Calu3 (cell line): ENCODE measurements around the gene AGPAT4. TPM values are rescaled to one million over a fixed set of nuclear protein-coding genes. Genes with fewer than 3 reads are reported as not detected.

Experiments used
- BruUV-seq: library from RNA; stranded (reverse); fragments of 400-500 nt; replicated peaks from 2 replicates; lab custom pipeline; 2021; lab: Mats Ljungman, UMichigan
- CTCF ChIA-PET: fragments of 300-600 bp; sonication (Branson Sonifier 250); formaldehyde crosslinking; loops from one replicate; lab custom pipeline; 2022; ENCODE audit warnings: antibody characterized with exemption; lab: Charles Lee
- DNase-seq: peaks from one replicate; pipeline ENCODE4 v3.0.0; 2022
- H3K27ac Mint-ChIP-seq: one replicate; pipeline ENCODE4 v1.8.0; 2022; ENCODE audit warnings: mixed read lengths; ENCODE audit not compliant: unreplicated experiment
- H3K27me3 Mint-ChIP-seq: one replicate; pipeline ENCODE4 v1.8.0; 2022; ENCODE audit warnings: mixed read lengths; ENCODE audit not compliant: unreplicated experiment
- H3K36me3 Mint-ChIP-seq: one replicate; pipeline ENCODE4 v1.8.0; 2022; ENCODE audit warnings: mild to moderate bottlenecking, moderate library complexity, mixed read lengths; ENCODE audit not compliant: insufficient read depth, unreplicated experiment
- H3K4me1 Mint-ChIP-seq: one replicate; pipeline ENCODE4 v1.8.0; 2022; ENCODE audit warnings: mild to moderate bottlenecking, low read depth, mixed read lengths; ENCODE audit not compliant: unreplicated experiment
- H3K4me3 Mint-ChIP-seq: one replicate; pipeline ENCODE4 v1.8.0; 2022; ENCODE audit warnings: mild to moderate bottlenecking, low read depth, moderate library complexity, mixed read lengths; ENCODE audit not compliant: unreplicated experiment
- H3K9me3 Mint-ChIP-seq: one replicate; pipeline ENCODE4 v1.8.0; 2022; ENCODE audit warnings: low read depth, mixed read lengths; ENCODE audit not compliant: unreplicated experiment
- CTCF ChIP-seq: fragments of 200-600 bp; IDR thresholded peaks from one replicate; pipeline ENCODE4 v1.8.0; 2022; ENCODE audit warnings: antibody characterized with exemption; ENCODE audit not compliant: unreplicated experiment
- intact Hi-C: fragments of 100-400 bp; cut with micrococcal nuclease; formaldehyde crosslinking; loops from one replicate; pipeline ENCODE4 v1.10.0; 2022; ENCODE audit not compliant: unreplicated experiment
- total RNA-seq: library from RNA; stranded (reverse); gene quantifications from 2 replicates; pipeline ENCODE4 v1.2.3, GENCODE V29; 2022

Gene AGPAT4
- total RNA-seq, 1 experiment from 2014 or later = 11.3 TPM

- intact Hi-C loops = no loop called here
- no peak for TF ChIP-seq CTCF
- no TSS peak for BruUV-seq
- CTCF ChIA-PET = interaction anchor here (0.7 kb wide), 1 partner anchor 93 kb away, joined by 5 read pairs; no protein-coding TSS in a partner anchor
- Mint-ChIP-seq H3K4me3 (no peak overlapping the region), H3K27me3 (no peaks in the 10 kb centered on the region), H3K9me3 (peaks cover 6% of the 10 kb centered on the region), H3K27ac (no peak overlapping the region), H3K36me3 (no peaks in the 10 kb centered on the region), H3K4me1 (peaks cover 19% of the 10 kb centered on the region)
- no peak for DNase-seq
These were observed 7.2 kb upstream of the AGPAT4 start for GRCh38 chr6:161281092-161281491.

DNA sequence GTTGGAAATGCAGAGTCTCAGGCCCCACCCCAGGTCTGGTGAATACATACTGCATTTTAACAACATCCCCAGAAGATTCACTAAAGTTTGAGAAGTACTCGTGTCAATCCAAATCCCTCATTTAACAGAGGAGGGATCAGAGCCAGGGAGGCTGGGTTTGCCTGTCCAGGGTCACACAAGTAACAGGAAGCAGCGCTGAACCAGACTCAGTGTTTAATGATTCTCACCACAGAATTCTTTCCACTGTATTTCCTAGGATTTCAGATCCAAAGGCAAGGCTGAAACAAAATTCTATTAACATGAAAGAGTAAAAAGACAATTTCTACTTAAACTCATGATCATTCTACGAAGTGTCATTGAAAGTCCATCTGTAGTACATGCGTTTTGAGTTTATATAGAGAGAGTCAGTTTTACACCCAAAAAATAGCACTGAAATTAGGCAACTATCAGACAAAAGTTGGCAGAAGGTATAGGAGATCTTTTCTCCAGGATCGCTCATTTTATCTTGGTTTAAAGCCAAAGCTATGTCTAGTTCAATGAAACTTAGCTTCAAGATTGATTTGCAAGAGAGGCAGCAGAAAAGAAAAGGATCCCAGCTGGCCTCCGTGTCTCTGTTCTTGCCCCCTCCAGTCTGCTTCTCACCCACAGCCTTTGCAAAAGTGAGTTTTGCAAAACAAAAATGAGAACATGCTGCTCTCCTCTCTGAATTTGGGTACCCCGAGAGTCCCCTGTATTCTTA lies 6.0 kb upstream of the AGPAT4 start:
- Mint-ChIP-seq H3K36me3 (no peaks in the 10 kb centered on the region), H3K9me3 (peaks cover 6% of the 10 kb centered on the region), H3K4me3 (no peak overlapping the region), H3K4me1 (peaks cover 7% of the 10 kb centered on the region), H3K27me3 (no peaks in the 10 kb centered on the region), H3K27ac (no peak overlapping the region)
- no peak for TF ChIP-seq CTCF
- intact Hi-C loops = loop anchor here (10.0 kb wide), 2 partner anchors 125 to 285 kb away; partner anchors contain the start of gene MAP3K4
- BruUV-seq = no TSS peak
- no peak for DNase-seq
- CTCF ChIA-PET = no interaction called here

DNA sequence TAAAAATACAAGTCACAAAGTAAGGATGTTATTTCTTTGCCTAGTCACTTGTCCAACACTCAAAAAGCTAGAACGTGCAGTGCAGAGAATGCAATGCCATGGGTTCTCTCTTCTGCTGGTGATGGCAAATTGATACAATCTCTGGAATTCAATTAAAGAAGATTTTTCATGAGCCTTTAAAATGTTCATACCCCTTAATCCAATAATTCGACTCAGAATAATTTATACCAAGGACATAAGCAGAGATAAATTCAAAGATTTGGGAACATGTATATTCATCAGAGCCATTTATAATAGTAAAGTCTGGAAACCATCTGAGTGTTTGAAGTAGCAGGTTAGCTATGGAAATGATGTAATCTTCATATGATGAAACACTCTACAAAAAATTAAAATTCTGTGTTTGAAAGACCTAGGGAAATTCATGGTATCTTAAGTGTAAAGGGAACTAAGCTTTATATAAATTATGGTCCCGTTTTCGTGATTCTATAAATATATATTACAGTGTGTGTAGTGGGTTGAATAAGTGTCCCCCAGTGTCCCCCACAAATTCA lies 2.8 kb upstream of the AGPAT4 start:
- no TSS peak for BruUV-seq
- peaks cover 21% of the 10 kb centered on the region for H3K36me3 Mint-ChIP-seq
- no peaks in the 10 kb centered on the region for H3K27me3 Mint-ChIP-seq
- no peak overlapping the region for H3K4me3 Mint-ChIP-seq
- no peak for DNase-seq
- CTCF ChIA-PET = no interaction called here
- H3K4me1 Mint-ChIP-seq = peaks cover 3% of the 10 kb centered on the region
- H3K9me3 Mint-ChIP-seq = peaks cover 6% of the 10 kb centered on the region
- no peak overlapping the region for H3K27ac Mint-ChIP-seq
- no peak for TF ChIP-seq CTCF
- intact Hi-C loops = loop anchor here (10.0 kb wide), 2 partner anchors 122 to 282 kb away; partner anchors contain the start of gene MAP3K4

DNA sequence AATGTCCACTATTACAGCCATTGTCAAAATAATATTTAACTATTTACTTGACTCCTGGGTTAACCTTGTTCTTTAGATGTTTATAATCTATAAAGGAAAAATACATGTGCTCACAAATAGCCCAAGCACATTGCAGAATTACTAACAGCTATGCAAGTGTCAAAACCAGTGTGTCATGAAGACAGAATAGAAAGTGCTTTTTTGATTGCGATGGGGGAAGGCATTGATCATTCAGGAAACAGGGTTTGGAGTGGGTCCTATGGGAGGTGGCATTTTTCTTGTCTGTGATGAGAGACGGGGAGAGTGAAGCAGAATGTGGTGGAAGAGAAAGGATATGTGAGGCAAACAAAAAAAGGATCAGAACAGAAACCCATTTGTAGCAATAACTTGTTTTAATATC lies 1.0 kb upstream of the AGPAT4 start:
- no peak overlapping the region for H3K4me3 Mint-ChIP-seq
- intact Hi-C loops = loop anchor here (5.0 to 10.0 kb wide), 4 partner anchors 42 to 280 kb away; partner anchors contain the start of gene MAP3K4
- BruUV-seq = no TSS peak
- peaks cover 12% of the 10 kb centered on the region for H3K4me1 Mint-ChIP-seq
- no peaks in the 10 kb centered on the region for H3K9me3 Mint-ChIP-seq
- no peak overlapping the region for H3K27ac Mint-ChIP-seq
- peaks cover 21% of the 10 kb centered on the region for H3K36me3 Mint-ChIP-seq
- CTCF ChIA-PET = interaction anchor here (2.0 kb wide), 1 partner anchor 96 kb away, joined by 12 read pairs; no protein-coding TSS in a partner anchor
- no peaks in the 10 kb centered on the region for H3K27me3 Mint-ChIP-seq
- no peak for DNase-seq
- TF ChIP-seq CTCF = no peak
